Activated CD8-positive, alpha-beta T cell treated with anti-CD3 and anti-CD28 coated beads for 36 hours (primary cell): ENCODE data around the gene RALB. TPM values are rescaled to one million over a fixed set of nuclear protein-coding genes. Genes with fewer than 3 reads are reported as not detected.

Source experiments
- ATAC-seq: fragments of 200-7000 bp; cut with Tn5 transposase; one replicate; pipeline ENCODE4 v1.10.0; 2021; ENCODE audit warnings: mild to moderate bottlenecking, moderate library complexity
- CTCF ChIA-PET: fragments of 350-600 bp; sonication (Branson Sonifier 250); formaldehyde crosslinking; loops from one replicate; lab custom pipeline; 2021; ENCODE audit warnings: antibody characterized with exemption; lab: Charles Lee
- POLR2A ChIA-PET: fragments of 350-600 bp; sonication (Branson Sonifier 250); formaldehyde crosslinking; loops from one replicate; lab custom pipeline; 2021; ENCODE audit warnings: antibody characterized with exemption; lab: Charles Lee
- DNase-seq: peaks from one replicate; pipeline ENCODE4 v3.0.0-alpha.2; 2020
- H3K27ac Mint-ChIP-seq: one replicate; pipeline ENCODE4 v1.8.0; 2021; ENCODE audit warnings: mild to moderate bottlenecking, mixed read lengths
- H3K27me3 Mint-ChIP-seq: one replicate; pipeline ENCODE4 v1.8.0; 2021; ENCODE audit warnings: mixed read lengths
- H3K36me3 Mint-ChIP-seq: one replicate; pipeline ENCODE4 v1.8.0; 2021; ENCODE audit warnings: low read depth, mixed read lengths
- H3K4me1 Mint-ChIP-seq: one replicate; pipeline ENCODE4 v1.8.0; 2021; ENCODE audit warnings: low read depth, mixed read lengths
- H3K4me3 Mint-ChIP-seq: one replicate; pipeline ENCODE4 v1.8.0; 2021; ENCODE audit warnings: mild to moderate bottlenecking, moderate library complexity, mixed read lengths
- H3K9me3 Mint-ChIP-seq: one replicate; pipeline ENCODE4 v1.8.0; 2021; ENCODE audit warnings: mixed read lengths
- CTCF ChIP-seq: fragments of 200-600 bp; IDR thresholded peaks from one replicate; pipeline ENCODE4 v1.8.0; 2022; ENCODE audit warnings: antibody characterized with exemption, mild to moderate bottlenecking
- intact Hi-C: fragments of 100-400 bp; cut with micrococcal nuclease; formaldehyde crosslinking; loops from one replicate; pipeline ENCODE4 v1.10.0; 2022
- total RNA-seq, 2 experiments: library from RNA; stranded (reverse); gene quantifications; one replicate each; pipeline ENCODE4 v1.2.3, GENCODE V29; 2021

Gene RALB
- total RNA-seq, 2 experiments from 2014 or later: 16.7 to 17.6 TPM

GRCh38 chr2:120204945-120205670 is 47.5 kb upstream of the RALB start:
- H3K4me1 Mint-ChIP-seq: peaks cover 11% of the 10 kb centered on the region
- no peaks in the 10 kb centered on the region for H3K27me3 Mint-ChIP-seq
- DNase-seq (no peak), ATAC-seq (no peak)
- no peaks in the 10 kb centered on the region for H3K9me3 Mint-ChIP-seq
- no peak for TF ChIP-seq CTCF
- CTCF ChIA-PET: interaction anchor here (1.2 to 1.9 kb wide), 2 partner anchors 30 to 109 kb away, joined by 5 to 14 read pairs; no protein-coding TSS in a partner anchor
- no peak overlapping the region for H3K27ac Mint-ChIP-seq
- POLR2A ChIA-PET: no interaction called here
- no peaks in the 10 kb centered on the region for H3K36me3 Mint-ChIP-seq
- H3K4me3 Mint-ChIP-seq: no peak overlapping the region
- intact Hi-C loops: no loop called here

GRCh38 chr2:120206022-120206581 is 46.5 kb upstream of the RALB start:
- ATAC-seq (peak; percentile 79), DNase-seq (peak; percentile 74)
- ChIA-PET POLR2A (interaction anchor here (1.0 kb wide), 1 partner anchor 26 kb away, joined by 3 read pairs; no protein-coding TSS in a partner anchor), CTCF (interaction anchor here (0.8 to 2.5 kb wide), 12 partner anchors 9 to 138 kb away, joined by 3 to 12 read pairs (median 4); partner anchors contain the start of gene RALB)
- no peak overlapping the region for H3K27ac Mint-ChIP-seq
- no peaks in the 10 kb centered on the region for H3K36me3 Mint-ChIP-seq
- H3K27me3 Mint-ChIP-seq: no peaks in the 10 kb centered on the region
- TF ChIP-seq CTCF: peak; percentile 74
- no peaks in the 10 kb centered on the region for H3K9me3 Mint-ChIP-seq
- intact Hi-C loops: no loop called here
- no peak overlapping the region for H3K4me3 Mint-ChIP-seq
- H3K4me1 Mint-ChIP-seq: peaks cover 11% of the 10 kb centered on the region

GRCh38 chr2:120208381-120209353 is 44.0 kb upstream of the RALB start:
- CTCF ChIA-PET: interaction anchor here (1.0 to 1.1 kb wide), 2 partner anchors 34 to 105 kb away, joined by 4 read pairs; no protein-coding TSS in a partner anchor

More at GRCh38 chr2:120208381-120209353, 44.0 kb upstream of the RALB start:
- ATAC-seq: no peak
- TF ChIP-seq CTCF: no peak
- H3K27me3 Mint-ChIP-seq: no peaks in the 10 kb centered on the region
- no peak overlapping the region for H3K27ac Mint-ChIP-seq
- no peak overlapping the region for H3K4me3 Mint-ChIP-seq
- intact Hi-C loops: no loop called here
- H3K36me3 Mint-ChIP-seq: no peaks in the 10 kb centered on the region
- H3K4me1 Mint-ChIP-seq: peaks cover 11% of the 10 kb centered on the region
- POLR2A ChIA-PET: interaction anchor here (1.1 kb wide), 1 partner anchor 104 kb away, joined by 3 read pairs; no protein-coding TSS in a partner anchor
- no peak for DNase-seq
- no peaks in the 10 kb centered on the region for H3K9me3 Mint-ChIP-seq
